Measurements from ENCODE around the gene SEPTIN3. TPM values are rescaled to one million over a fixed set of nuclear protein-coding genes. Genes with fewer than 3 reads are reported as not detected.

Gene SEPTIN3
- total RNA-seq, 1 donor from 2014 or later = 8.2 TPM

- intact Hi-C loops (cut with micrococcal nuclease) = no loop called here
Measured at GRCh38 chr22:41975299-41976069, 6.2 kb downstream of the SEPTIN3 start.

DNA sequence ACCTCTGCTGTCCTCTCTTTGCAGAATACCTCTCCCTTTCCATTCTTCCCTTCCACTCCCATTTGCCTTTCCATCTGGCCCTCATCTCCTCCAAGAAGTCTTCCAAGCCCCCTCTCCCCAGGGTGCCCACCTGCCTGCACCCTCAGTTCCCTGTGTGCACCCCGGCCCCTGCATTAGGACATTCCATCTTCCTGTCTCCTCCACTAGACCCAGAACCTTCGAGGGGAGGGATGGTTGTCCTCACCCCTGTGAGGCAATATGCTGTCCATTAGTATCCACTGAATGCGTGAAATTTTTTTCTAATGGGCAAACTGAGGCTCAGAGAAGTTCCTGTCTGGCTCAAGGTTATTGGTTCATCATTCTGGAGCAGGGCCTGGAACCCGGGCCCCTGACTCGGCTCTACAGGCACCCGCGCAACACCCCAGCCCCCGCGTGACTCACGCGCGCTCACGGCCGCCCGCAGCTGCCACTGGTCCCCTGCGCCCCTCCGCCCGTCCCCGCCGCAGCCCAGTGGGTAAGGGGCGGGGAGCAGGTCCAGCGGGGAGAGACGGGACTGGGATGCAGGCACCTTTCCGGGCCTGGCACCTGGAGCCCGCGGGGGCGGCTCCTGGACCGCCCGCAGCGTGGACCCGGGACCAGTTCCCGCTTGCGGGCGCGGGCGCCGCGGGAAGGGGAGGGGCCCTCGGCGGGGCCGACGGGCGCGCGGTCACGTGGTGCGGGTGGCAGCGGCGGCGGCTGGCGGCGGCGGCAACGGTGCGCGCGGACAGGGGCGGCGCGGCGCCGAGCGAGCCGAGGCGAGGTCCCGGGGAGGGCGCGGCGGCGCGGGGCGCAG lies 7.0 kb downstream of the SEPTIN3 start:
- intact Hi-C loops (cut with micrococcal nuclease) = no loop called here

- intact Hi-C loops (cut with micrococcal nuclease) = no loop called here
Measured at GRCh38 chr22:41976961-41977566, 7.8 kb downstream of the SEPTIN3 start.

- intact Hi-C loops (cut with micrococcal nuclease) = no loop called here
Measured at GRCh38 chr22:41978732-41979131, 9.5 kb downstream of the SEPTIN3 start.

DNA sequence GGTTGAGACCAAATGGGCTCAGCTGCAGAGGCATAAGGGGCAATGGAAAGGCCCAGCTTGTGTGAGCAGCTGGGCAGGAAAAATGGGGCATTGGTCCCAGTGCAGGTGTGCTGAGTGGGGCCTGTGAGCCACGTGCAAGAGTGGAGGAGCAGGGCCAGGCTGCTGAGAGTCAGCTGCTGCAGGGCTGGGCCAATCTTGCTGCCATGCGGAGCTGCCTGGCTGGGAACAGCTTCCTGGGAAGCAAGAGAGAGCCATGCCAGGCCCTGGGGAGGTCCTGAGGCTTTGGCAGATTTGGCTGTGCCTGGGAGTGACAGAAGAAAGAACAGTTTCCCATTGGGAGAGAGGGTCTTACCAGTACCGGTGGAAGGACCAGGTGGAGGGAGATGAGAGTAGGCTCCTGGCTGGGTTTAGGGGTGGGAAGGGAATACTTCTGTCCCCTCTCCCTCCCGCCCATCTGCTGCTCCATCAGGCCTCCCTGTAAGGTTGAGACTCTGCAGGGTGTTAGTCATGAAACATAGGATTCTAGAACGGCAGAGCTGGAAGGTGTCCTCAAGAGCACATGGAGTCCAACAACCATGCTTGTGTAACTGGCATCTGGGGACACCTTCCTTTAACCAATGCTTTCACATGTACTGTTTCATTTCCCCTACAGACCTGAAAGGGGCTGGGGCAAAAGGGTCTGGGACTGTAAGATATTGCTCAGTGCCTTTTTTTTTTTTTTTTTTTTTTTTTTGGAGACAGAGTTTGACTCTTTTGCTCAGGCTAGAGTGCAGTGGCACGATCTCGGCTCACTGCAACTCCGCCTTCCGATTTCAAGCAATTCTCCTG lies 10.4 kb downstream of the SEPTIN3 start:
- intact Hi-C loops (cut with micrococcal nuclease) = no loop called here

DNA sequence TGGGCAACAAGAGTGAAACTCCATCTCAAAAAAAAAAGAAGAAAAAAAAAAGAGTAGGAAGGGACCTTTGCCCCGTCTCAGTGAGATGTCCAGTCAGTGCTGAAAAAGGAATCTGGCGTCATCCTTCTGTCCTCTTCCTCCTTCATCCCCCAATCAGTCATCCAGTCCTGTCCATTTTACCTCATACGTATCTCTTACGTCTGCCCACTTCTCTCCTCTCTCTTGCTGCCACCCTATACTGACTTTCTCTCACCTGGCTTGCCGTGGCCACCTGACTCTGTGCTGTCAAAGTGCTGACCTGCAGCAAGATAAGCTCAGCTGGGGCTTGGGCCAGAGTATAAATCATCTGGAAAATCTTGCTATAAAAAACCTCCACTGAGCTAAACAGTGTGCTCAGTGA lies 13.6 kb downstream of the SEPTIN3 start:
- intact Hi-C loops (cut with micrococcal nuclease) = no loop called here

GRCh38 chr22:41983513-41984405 lies 14.5 kb downstream of the SEPTIN3 start:
- intact Hi-C loops (cut with micrococcal nuclease) = no loop called here

DNA sequence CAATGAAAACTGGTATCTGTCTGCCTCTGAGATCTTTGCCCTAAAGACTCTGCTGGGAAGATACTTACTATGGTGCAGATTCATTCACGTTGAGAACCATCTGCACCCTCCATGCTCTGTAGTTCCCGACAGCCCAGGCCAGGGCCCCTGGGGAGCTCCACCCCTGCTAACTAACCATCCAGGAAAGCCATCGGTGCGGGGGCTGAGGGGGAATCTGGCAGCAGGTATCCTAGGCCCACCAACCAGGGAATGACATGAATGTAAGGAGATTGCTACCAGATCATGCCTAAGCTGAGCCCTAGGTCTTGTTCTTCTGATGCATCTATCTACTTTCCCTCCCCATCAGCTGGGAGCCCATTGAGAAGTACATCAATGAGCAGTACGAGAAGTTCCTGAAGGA lies 18.0 kb downstream of the SEPTIN3 start:
- intact Hi-C loops (cut with micrococcal nuclease) = no loop called here

GRCh38 chr22:41989246-41989645 lies 20.0 kb downstream of the SEPTIN3 start:
- intact Hi-C loops (cut with micrococcal nuclease) = no loop called here

DNA sequence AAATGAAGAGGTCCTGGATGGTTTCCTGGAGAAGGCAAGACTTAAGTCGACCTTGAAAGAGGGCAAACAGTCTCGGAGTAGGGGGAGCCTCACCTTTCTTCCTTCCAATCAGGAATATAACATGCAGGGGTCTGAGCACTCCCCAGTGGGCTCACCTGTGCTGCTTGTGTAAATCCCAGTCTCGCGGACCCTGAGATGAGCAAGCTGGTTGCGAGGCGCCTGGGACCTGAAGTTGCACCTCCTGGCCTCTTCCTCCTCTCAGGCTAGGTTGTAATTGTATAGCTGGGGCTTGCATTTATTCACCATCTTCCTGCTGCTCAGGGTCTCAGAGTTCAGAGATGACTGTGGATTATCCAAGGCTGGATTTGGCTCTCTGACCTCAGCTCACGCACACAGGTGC lies 21.9 kb downstream of the SEPTIN3 start:
- intact Hi-C loops (cut with micrococcal nuclease) = no loop called here

DNA sequence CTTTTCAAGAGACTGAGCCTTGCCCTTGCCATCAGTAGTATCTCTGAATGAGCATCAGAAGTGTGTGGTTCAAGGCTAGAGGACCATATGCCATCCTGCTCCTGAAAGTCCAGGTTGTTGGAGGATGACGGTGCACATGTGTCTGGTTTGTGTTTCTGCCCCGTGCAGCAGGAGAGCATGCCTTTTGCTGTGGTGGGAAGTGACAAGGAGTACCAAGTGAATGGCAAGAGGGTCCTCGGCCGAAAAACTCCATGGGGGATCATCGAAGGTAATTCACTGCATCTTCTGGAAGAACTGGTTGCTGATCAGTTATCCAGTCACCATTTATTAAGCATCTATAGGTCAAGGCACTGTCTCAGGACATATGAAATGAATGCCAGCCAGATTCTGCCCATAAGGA lies 23.3 kb downstream of the SEPTIN3 start:
- intact Hi-C loops (cut with micrococcal nuclease) = no loop called here

DNA sequence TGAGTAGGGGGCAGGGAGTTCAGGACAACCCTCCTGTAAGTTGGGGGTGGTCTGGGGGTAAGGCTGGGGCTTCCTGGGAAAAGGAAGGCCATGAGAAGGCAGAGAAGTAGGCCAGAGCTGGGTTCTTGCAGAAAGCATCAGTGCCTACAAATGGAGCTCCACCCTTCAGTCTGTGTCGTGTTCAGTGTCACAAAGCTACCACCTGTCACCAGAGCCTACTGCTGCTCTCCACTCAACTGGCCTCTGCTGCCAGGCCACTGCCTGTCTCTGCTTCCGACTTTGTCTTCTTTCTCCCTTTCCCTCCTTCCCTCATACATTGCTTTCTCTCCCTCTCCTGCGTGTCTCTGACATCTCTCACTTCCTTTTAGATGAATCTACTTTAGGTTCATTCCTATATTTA lies 26.0 kb downstream of the SEPTIN3 start:
- intact Hi-C loops (cut with micrococcal nuclease) = loop anchor here (5.0 kb wide), 2 partner anchors 708 to 1192 kb away; partner anchors contain the start of genes RANGAP1 and TTLL12

DNA sequence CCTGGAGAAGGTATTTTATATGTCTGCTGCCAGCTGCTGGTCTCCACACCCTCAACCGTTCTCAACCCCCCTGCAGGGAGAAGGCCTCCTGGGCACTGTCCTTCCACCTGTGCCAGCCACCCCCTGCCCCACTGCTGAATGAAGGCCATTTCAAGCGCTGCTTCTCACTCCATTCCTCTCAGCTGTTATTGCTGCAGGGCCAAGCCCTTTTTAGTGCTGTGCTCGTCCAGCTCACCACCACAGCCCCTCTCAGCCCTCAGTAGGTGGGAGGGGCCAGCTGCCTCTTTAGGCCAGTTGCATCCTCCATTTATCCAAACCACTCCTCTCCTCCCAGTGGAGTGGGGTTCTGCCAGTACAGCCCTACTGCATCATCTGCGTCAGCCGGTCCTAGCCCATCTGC lies 27.6 kb downstream of the SEPTIN3 start:
- intact Hi-C loops (cut with micrococcal nuclease) = loop anchor here (5.0 kb wide), 2 partner anchors 710 to 1190 kb away; partner anchors contain the start of genes RANGAP1 and TTLL12

DNA sequence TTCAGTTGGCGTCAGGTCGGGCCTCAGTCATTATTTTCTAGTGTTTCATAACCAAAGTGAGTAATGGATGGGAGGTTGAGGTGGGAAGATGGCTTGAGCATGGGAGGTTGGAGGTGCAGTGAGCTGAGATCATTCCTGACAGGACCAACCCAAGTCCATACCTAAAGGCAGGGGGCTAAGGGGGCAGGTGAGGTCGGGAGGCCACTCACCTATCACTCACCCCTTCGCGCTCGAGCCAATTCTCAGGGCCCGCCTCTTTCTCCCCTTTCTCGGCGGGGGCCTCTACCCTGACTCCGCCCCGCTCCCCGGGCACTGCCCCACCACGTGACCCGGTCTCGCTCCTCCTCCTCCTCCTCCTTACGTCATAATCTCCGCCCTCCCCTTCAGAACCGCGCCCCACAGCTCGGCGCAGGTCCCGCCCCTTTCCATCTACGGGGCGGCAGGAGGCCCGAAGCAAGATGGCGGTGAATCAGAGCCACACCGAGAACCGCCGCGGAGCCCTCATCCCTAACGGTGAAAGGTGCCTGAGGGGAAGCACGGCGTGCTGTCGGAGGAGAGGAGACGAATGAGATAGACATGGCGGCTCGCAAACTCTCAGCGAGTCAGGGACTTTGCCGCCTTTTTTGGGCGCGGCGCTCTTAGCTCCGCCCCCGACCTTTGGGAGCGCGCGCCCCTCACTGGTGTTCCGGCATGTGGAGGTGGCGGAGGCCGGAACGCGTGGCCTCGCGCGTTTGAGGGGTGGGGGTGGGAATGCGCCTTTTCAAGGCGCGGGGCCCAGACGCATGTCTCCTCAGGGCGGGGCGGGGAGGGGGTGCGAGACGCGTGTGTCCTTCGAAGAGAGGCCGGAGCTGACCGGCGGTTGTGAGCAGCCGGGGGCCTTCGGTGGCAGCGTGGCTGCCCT lies 29.4 kb downstream of the SEPTIN3 start, which contains the start of gene WBP2NL:
WBP2NL (plus strand) TSS at position 428 of the 901 bp plus-strand sequence; CDS start at position 459, 31 bp downstream.
- intact Hi-C loops (cut with micrococcal nuclease) = loop anchor here (1.0 to 5.0 kb wide), 8 partner anchors 33 to 1189 kb away; partner anchors contain the start of genes CENPM, NAGA, NDUFA6 and RANGAP1

- intact Hi-C loops (cut with micrococcal nuclease) = no loop called here
Measured at GRCh38 chr22:42000466-42000865, 31.2 kb downstream of the SEPTIN3 start.

- intact Hi-C loops (cut with micrococcal nuclease) = no loop called here
Measured at GRCh38 chr22:42001121-42001520, 31.9 kb downstream of the SEPTIN3 start.

DNA sequence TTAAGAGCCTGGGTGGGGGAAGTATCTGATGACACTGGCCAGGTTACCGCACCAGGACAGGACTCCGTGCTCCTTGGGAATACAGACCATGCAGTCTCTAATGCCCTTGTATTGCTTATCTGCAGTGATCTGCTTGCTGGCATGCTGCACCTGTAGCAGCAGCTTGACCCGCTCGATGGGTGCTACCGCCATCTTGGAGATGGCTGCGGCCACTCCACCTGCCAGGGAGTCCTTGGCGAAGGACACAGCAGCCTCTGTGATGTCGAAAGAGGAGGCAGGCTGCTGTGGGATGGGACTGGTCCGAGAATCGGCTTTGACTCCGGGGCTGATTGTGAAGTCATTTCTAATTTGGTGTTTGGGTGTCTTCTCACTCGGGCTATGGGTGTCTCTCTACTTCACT lies 32.5 kb downstream of the SEPTIN3 start:
- intact Hi-C loops (cut with micrococcal nuclease) = no loop called here

DNA sequence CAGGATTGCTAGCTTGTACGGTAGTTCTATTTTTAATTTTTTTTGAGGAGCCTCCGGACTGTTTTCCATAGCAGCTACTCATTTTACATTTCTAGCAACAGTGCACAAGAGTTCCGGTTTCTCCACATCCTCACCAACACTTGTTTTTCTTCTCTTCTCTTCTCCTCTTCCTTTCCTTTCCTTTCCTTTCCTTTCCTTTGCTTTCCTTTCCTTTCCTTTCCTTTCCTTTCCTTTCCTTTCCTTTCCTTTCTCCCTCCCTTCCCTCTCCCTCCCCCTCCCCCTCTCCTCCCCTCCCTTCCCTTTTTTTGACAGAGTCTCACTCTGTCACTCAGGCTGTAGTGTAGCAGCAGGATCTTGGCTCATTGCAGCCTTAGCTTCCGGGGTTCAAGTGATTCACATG lies 38.7 kb downstream of the SEPTIN3 start:
- intact Hi-C loops (cut with micrococcal nuclease) = no loop called here

DNA sequence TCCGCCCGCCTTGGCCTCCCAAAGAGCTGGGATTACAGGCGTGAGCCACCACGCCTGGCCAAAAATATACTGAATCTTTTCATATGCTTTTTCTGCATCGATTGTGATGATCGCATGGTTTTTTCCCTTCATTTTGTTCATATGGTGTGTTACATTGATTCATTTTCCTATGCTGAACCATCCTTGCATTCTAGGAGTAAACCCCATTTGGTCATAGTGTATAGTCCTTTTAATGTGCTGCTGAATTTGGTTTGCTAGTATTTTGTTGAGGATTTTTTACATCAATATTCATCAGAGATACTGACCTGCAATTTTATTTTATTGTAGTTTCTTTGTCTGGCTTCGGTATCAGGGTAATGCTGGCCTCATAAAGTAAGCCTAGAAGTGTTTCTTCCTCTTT lies 41.5 kb downstream of the SEPTIN3 start:
- intact Hi-C loops (cut with micrococcal nuclease) = no loop called here
